Measurements from ENCODE around the gene WDFY2. TPM values are rescaled to one million over a fixed set of nuclear protein-coding genes. Genes with fewer than 3 reads are reported as not detected.

WDFY2 gene
- total and polyA plus RNA-seq, 2 of the 13 experiments (the other 11 are each of a cell fraction or from before 2014, with no cell fraction given): 22.6 to 27.0 TPM

- no peak for TF ChIP-seq ZNF101 (CRISPR knock-in tag; IDR thresholded peaks at IDR 0.05; ENCODE audit: borderline replicate concordance, low read depth)
- TF ChIP-seq NR2C2 (CRISPR knock-in tag; IDR thresholded peaks at IDR 0.05; ENCODE audit: borderline replicate concordance): peak; percentile 48; the same call in 1 of the 2 replicates
- TF ChIP-seq ARID4A (CRISPR knock-in tag; IDR thresholded peaks at IDR 0.05; ENCODE audit: borderline replicate concordance): no peak
- TF ChIP-seq ZGPAT (CRISPR knock-in tag; IDR thresholded peaks at IDR 0.05): peak; percentile 66
- TF ChIP-seq MED13 (CRISPR knock-in tag; IDR thresholded peaks at IDR 0.05): no peak
- TF ChIP-seq ZNF605 (CRISPR knock-in tag; IDR thresholded peaks at IDR 0.05): no peak
- no peak for TF ChIP-seq MBD4 (IDR thresholded peaks at IDR 0.05; ENCODE audit: borderline replicate concordance, low read length)
- peak; percentile 68; the same call in 1 of the 2 replicates for TF ChIP-seq ERF (CRISPR knock-in tag; IDR thresholded peaks at IDR 0.05)
- 0 out of 2 replicates have a peak, but pooled peaks have one; percentile 35 for TF ChIP-seq DNMT3B (CRISPR knock-in tag; conservative IDR thresholded peaks at IDR 0.05)
- peak; percentile 70; the same call in 1 of the 2 replicates for TF ChIP-seq FOXK1 (CRISPR knock-in tag; IDR thresholded peaks at IDR 0.05; ENCODE audit: borderline replicate concordance, low read depth)
- TF ChIP-seq ZNF33A (CRISPR knock-in tag; IDR thresholded peaks at IDR 0.05; ENCODE audit: borderline replicate concordance): no peak
- no peak for TF ChIP-seq U2AF2 (IDR thresholded peaks at IDR 0.05; ENCODE audit: low read depth, low read length)
- peak; percentile 71; the same call in 1 of the 2 replicates for TF ChIP-seq ZNF12 (CRISPR knock-in tag; IDR thresholded peaks at IDR 0.05)
- TF ChIP-seq RBM22 (optimal IDR thresholded peaks at IDR 0.05; ENCODE audit: low read length): peak; percentile 86
- TF ChIP-seq KDM6A (CRISPR knock-in tag; IDR thresholded peaks at IDR 0.05; ENCODE audit: low read depth): no peak
- TF ChIP-seq SSRP1 (CRISPR knock-in tag; IDR thresholded peaks at IDR 0.05): 0 out of 2 replicates have a peak, but pooled peaks have one; percentile 22
- TF ChIP-seq TBL1XR1 (IDR thresholded peaks at IDR 0.05; ENCODE audit: borderline replicate concordance, low read length, partially characterized antibody): peak; percentile 38
- TF ChIP-seq GABPA (IDR thresholded peaks at IDR 0.05; ENCODE audit: low read depth, low read length): no peak
- TF ChIP-seq GABPA (CRISPR knock-in tag; IDR thresholded peaks at IDR 0.05; ENCODE audit: low read depth): peak; percentile 23; the same call in 1 of the 2 replicates
- peak; percentile 66 for TF ChIP-seq ARNTL (CRISPR knock-in tag; IDR thresholded peaks at IDR 0.05)
- TF ChIP-seq ASH2L (IDR thresholded peaks at IDR 0.05; ENCODE audit: insufficient read length, low read depth, low read length): peak; percentile 35
- peak; percentile 28; the same call in 1 of the 2 replicates for TF ChIP-seq TFE3 (CRISPR knock-in tag; IDR thresholded peaks at IDR 0.05)
Measured at GRCh38 chr13:51764184-51765141, 180.2 kb downstream of the WDFY2 start (continued).

All from HepG2 (cell line).